Pancreas (tissue), 10 donors: ENCODE data around the gene MYORG. TPM values are rescaled to one million over a fixed set of nuclear protein-coding genes. Genes with fewer than 3 reads are reported as not detected.

Source experiments
- ATAC-seq, 4 donors: fragments of 200-7000 bp; cut with Tn5 transposase; one replicate each; pipeline versions ENCODE4 v1.8.0 to v1.9.1; 2020; ENCODE audit warnings: mild to moderate bottlenecking in 4 of 4, moderate library complexity in 4 of 4
- DNase-seq, 6 donors: peaks; one replicate each; pipeline ENCODE4 v3.0.0-alpha.2; 2020
- FAIRE-seq: peaks from 2 replicates; lab custom pipeline; 2012; peaks lifted over from hg19 to GRCh38; lab: Jason Lieb, UNC
- H3K27ac ChIP-seq, 4 donors: fragments of 200-600 bp; sonication (generic); 1 replicate in 3 of 4; 2 replicates in 1 of 4; pipeline versions ENCODE4 v1.5.0 to v1.8.0; 2020
- H3K27me3 ChIP-seq, 4 donors: fragments of 200-600 bp; one replicate each; pipeline ENCODE4 v1.8.0; 2021
- H3K36me3 ChIP-seq, 3 donors: fragments of 200-600 bp; sonication (generic) in 1 of 3; one replicate each; pipeline versions ENCODE4 v1.5.0 to v1.8.0; 2020 to 2021
- H3K4me1 ChIP-seq, 3 donors: fragments of 200-600 bp; one replicate each; pipeline ENCODE4 v1.8.0; 2021
- H3K4me3 ChIP-seq, 4 donors: fragments of 200-600 bp; sonication (generic) in 2 of 4; one replicate each; pipeline versions ENCODE4 v1.5.0 to v1.8.0; 2020 to 2021
- H3K9me3 ChIP-seq, 4 donors: fragments of 200-600 bp; one replicate each; pipeline ENCODE4 v1.8.0; 2021
- WGBS, 2 donors: extraction: QIAGEN DNeasy Blood & Tissue Kit; methylation state at CpG; one replicate each; pipeline ENCODE4 v1.1.7; 2013; 5-methylcytosine and 5-hydroxymethylcytosine counted together
- intact Hi-C, 3 donors: fragments of 100-400 bp; cut with DNase I; formaldehyde crosslinking; loops; one replicate each; pipeline versions ENCODE4 v1.11.1 to v1.14.2; 2022
- polyA plus RNA-seq, 2 donors: library from polyadenylated mRNA; stranded (reverse); fragments of 200-250 nt; gene quantifications; one replicate each; pipeline ENCODE4 v1.2.3, GENCODE V29; 2013
- total RNA-seq, 6 donors: library from RNA; stranded (reverse); fragmentation: NEBNext Ultra II Directional in 4 of 6; extraction: Animal tissue kit (Norgen Biotek cat#: 25700) in 4 of 6; gene quantifications; one replicate each; pipeline versions ENCODE4 v1.2.1 to v1.2.4, GENCODE V29; 2021 to 2023
- TF ChIP-seq, protein P1 (sequence below), 4 donors: fragments of 200-600 bp; sonication (generic) in 3 of 4; IDR thresholded peaks; one replicate each; pipeline versions ENCODE4 v1.5.0 to v1.8.0; 2021; ENCODE audit warnings: antibody characterized with exemption in 4 of 4
- donor health status: healthy with polysubstance abuse.
- donor health status: DM: no; HTN: no; CAD: no; lungs with moderate emphysema.
- donor health status: DM: no; HTN: no; CAD: no.
- donor health status: control.
- donor health status: control.
- donor health status: Bipolar disorder and iron deficiency.
- donor health status: DM: yes; HTN: yes; CAD: no.
- donor health status: DM: no; HTN: no; CAD: no.
- donor health status: DM: no; HTN: no; CAD: no.
- donor health status: DM: yes; HTN: yes; CAD: no.

The MYORG gene
- total and polyA plus RNA-seq, 8 donors, result 1.8 to 17.5 (median 9.6) TPM

DNA sequence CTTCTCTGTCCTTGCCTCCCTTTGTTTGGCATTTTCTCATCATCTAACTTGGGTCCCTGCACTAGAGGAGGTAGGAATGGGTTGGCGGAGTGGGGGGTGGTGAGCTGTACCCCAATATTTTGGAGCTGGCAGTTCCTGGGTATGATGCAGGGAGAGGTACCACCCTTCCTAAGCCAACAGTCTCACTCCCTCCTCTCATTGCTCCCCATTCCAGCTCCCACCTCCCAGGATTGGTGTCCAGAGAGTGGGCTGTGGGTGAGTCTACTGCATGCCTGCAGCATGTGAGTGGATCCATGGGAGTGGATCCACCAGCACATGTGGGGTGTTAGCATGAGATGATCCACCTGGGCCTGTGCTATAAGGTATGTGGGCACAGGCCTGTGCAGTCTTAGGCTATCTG, 22.2 kb upstream of the MYORG start:
- FAIRE-seq (no peak), ATAC-seq (no peak), DNase-seq (no peak)
- Histone ChIP-seq H3K36me3 (peaks cover 0 to 23% (median 0%) of the 10 kb centered on the region in 3 donors), H3K27ac (no peak overlapping the region), H3K4me3 (no peak overlapping the region), H3K27me3 (no peaks in the 10 kb centered on the region), H3K9me3 (no peaks in the 10 kb centered on the region), H3K4me1 (no peaks in the 10 kb centered on the region)
- intact Hi-C loops, result no loop called here
- 86 to 89% methylated on average over 1 of the region's 1 CpG for WGBS, 2 donors
- TF ChIP-seq, protein P1, sequence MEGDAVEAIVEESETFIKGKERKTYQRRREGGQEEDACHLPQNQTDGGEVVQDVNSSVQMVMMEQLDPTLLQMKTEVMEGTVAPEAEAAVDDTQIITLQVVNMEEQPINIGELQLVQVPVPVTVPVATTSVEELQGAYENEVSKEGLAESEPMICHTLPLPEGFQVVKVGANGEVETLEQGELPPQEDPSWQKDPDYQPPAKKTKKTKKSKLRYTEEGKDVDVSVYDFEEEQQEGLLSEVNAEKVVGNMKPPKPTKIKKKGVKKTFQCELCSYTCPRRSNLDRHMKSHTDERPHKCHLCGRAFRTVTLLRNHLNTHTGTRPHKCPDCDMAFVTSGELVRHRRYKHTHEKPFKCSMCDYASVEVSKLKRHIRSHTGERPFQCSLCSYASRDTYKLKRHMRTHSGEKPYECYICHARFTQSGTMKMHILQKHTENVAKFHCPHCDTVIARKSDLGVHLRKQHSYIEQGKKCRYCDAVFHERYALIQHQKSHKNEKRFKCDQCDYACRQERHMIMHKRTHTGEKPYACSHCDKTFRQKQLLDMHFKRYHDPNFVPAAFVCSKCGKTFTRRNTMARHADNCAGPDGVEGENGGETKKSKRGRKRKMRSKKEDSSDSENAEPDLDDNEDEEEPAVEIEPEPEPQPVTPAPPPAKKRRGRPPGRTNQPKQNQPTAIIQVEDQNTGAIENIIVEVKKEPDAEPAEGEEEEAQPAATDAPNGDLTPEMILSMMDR (IDR thresholded peaks at IDR 0.05), result no peak

- Histone ChIP-seq H3K4me3 (no peak overlapping the region), H3K27me3 (no peaks in the 10 kb centered on the region), H3K4me1 (no peaks in the 10 kb centered on the region), H3K36me3 (peaks cover 0 to 14% (median 0%) of the 10 kb centered on the region in 3 donors), H3K9me3 (no peaks in the 10 kb centered on the region), H3K27ac (no peak overlapping the region)
- FAIRE-seq (no peak), DNase-seq (no peak), ATAC-seq (no peak)
- intact Hi-C loops, result no loop called here
- WGBS, 2 donors, result 76 to 81% methylated on average over 7 of the region's 7 CpGs
- TF ChIP-seq, protein P1 (IDR thresholded peaks at IDR 0.05), result no peak
Measured at GRCh38 chr9:34396276-34397214, 19.8 kb upstream of the MYORG start.

GRCh38 chr9:34392511-34392910, 15.8 kb upstream of the MYORG start:
- Histone ChIP-seq H3K27me3 (no peaks in the 10 kb centered on the region), H3K4me3 (no peak overlapping the region), H3K36me3 (no peaks in the 10 kb centered on the region), H3K27ac (no peak overlapping the region), H3K9me3 (no peaks in the 10 kb centered on the region), H3K4me1 (no peaks in the 10 kb centered on the region)
- FAIRE-seq, result no peak
- WGBS, 2 donors, result 21 to 40% methylated on average over 1 of the region's 1 CpG
- no peak for ATAC-seq
- TF ChIP-seq, protein P1 (IDR thresholded peaks at IDR 0.05), result no peak
- intact Hi-C loops, result no loop called here
- DNase-seq, result no peak

- no peaks in the 10 kb centered on the region for H3K4me1 ChIP-seq
- FAIRE-seq, result no peak
- DNase-seq, result no peak
- H3K4me3 ChIP-seq, result no peak overlapping the region
- intact Hi-C loops, result no loop called here
- no peaks in the 10 kb centered on the region for H3K27me3 ChIP-seq
- 86 to 87% methylated on average over 4 of the region's 4 CpGs for WGBS, 2 donors
- H3K9me3 ChIP-seq, result no peaks in the 10 kb centered on the region
- no peak for ATAC-seq
- H3K36me3 ChIP-seq, result no peaks in the 10 kb centered on the region
- H3K27ac ChIP-seq, result no peak overlapping the region
- TF ChIP-seq, protein P1 (IDR thresholded peaks at IDR 0.05), result no peak
Measured at GRCh38 chr9:34387239-34387638, 10.5 kb upstream of the MYORG start.

DNA sequence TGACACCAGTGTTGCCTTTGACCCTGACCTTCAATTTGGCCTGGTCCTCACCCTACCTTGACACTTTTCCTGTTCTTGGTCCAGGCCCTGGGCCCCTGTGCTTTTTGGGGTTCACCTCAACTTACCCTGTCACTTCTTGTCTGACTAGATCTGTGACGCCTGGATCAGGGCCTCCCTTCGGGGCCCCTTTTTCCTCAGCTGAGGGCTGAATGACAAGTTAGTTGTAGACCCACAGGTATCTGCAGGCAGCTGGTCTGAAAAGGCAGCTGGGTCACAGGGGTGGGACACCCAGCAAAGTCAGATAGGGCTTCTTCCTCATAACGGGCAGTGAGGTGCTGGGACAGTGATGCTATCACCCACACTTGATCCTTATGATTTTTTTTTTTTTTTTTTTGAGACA, 10.0 kb upstream of the MYORG start:
- no peak overlapping the region for H3K27ac ChIP-seq
- DNase-seq, result no peak

More for the DNA sequence above, 10.0 kb upstream of the MYORG start:
- Histone ChIP-seq H3K36me3 (no peaks in the 10 kb centered on the region), H3K9me3 (no peaks in the 10 kb centered on the region), H3K4me3 (no peak overlapping the region), H3K27me3 (no peaks in the 10 kb centered on the region), H3K4me1 (no peaks in the 10 kb centered on the region)
- TF ChIP-seq, protein P1 (IDR thresholded peaks at IDR 0.05), result no peak
- ATAC-seq (no peak), FAIRE-seq (no peak)
- intact Hi-C loops, result no loop called here
- 89 to 90% methylated on average over 3 of the region's 3 CpGs for WGBS, 2 donors
